NCI-H128 (cell line): ENCODE results near the gene FRZB.

ENCODE experiments used
- DNase-seq: peaks from one replicate; lab custom pipeline; 2025; ENCODE audit not compliant: unreplicated experiment; lab: John Stamatoyannopoulos, UW

Gene FRZB

GRCh38 chr2:182804128-182804527, 62.3 kb downstream of the FRZB start:
- DNase-seq, result no peak

- no peak for DNase-seq
Observed at GRCh38 chr2:182798736-182799135, 67.7 kb downstream of the FRZB start.

DNA sequence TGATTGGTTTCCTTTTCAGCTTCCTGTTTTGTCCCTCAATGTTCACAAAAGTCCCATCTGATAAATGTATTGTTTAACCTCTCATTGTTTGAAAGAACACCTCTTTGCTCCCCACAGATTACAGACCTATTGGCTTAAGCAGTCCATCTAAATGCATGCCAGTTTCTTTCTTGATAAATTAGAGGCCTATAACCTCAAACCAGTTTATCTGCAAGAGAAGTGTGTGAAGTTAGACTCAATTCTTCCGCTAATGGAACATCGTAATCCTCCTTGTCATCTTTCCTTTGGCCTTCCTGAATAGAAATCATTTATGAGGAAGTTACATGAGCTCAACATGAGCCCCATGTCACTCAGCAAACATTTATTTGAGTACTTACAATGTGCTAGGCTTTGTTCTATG, 74.0 kb downstream of the FRZB start:
- no peak for DNase-seq

GRCh38 chr2:182784777-182785176, 81.7 kb downstream of the FRZB start:
- no peak for DNase-seq

DNA sequence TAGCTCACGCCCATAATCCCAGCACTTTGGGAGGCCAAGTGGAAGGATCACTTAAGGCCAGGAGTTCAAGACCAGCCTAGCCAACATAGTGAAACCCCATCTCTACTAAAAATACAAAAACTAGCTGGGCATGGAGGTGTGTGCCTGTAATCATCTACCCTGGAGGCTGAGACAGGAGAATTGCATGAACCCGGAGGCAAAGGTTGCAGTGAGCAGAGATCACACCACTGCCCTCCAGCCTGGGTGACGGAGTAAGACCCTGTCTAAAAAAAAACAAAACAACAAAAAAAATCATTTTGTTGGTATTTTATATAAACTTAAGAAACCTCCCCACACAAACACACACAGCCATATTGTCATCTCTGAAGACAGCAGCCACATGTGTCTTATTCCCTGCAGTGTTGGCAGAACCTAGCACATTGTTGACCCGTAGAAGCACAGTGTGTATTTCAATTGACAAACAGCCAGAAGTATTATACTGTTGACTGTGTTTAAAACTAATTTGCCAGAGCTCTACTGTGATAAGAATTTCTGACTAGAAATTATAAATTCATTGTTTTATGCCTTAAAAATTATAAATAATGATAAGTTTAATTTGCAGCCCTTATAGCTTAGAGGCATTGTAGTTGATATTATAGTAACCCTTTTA, 82.3 kb downstream of the FRZB start:
- DNase-seq, result no peak
